SK-N-SH treated with all-trans-retinoic acid at 6 μM for 48 hours (cell line): ENCODE results near the gene CDK2.
A peak's percentile ranks its signal among the peaks of the same experiment; 100 is the strongest.

Experiments used
- ATAC-seq: fragments of 200-7000 bp; cut with Tn5 transposase; 3 replicates; pipeline ENCODE4 v1.9.1; 2020; ENCODE audit warnings: mild to moderate bottlenecking, moderate library complexity
- ARNTL ChIP-seq: fragments of 450-650 bp; formaldehyde crosslinking; IDR thresholded peaks from 2 replicates; pipeline ENCODE4 v1.5.0; 2020; ENCODE audit warnings: low read depth, mild to moderate bottlenecking, moderate library complexity, borderline replicate concordance
- BACH2 ChIP-seq: fragments of 250-450 bp; sonication (Bioruptor Pico); IDR thresholded peaks from 2 replicates; pipeline ENCODE4 v1.9.0; 2021; ENCODE audit warnings: mild to moderate bottlenecking, borderline replicate concordance
- CREB5 ChIP-seq: fragments of 250-450 bp; sonication (Bioruptor Pico); IDR thresholded peaks from 2 replicates; pipeline ENCODE4 v1.5.1; 2020; ENCODE audit warnings: low read depth, mild to moderate bottlenecking, moderate library complexity
- CSDC2 ChIP-seq: fragments of 250-450 bp; sonication (Bioruptor Pico); IDR thresholded peaks from 2 replicates; pipeline ENCODE4 v1.5.0; 2020; ENCODE audit warnings: mild to moderate bottlenecking, moderate library complexity
- CSRNP3 ChIP-seq: fragments of 250-450 bp; sonication (Bioruptor Pico); IDR thresholded peaks from 2 replicates; pipeline ENCODE4 v1.5.1; 2021; ENCODE audit warnings: mild to moderate bottlenecking, moderate library complexity
- GLIS3 ChIP-seq: fragments of 250-450 bp; sonication (Bioruptor Pico); IDR thresholded peaks from 2 replicates; pipeline ENCODE4 v1.5.0; 2020; ENCODE audit warnings: mild to moderate bottlenecking, moderate library complexity
- ISL1 ChIP-seq: fragments of 250-450 bp; sonication (Bioruptor Pico); IDR thresholded peaks from 2 replicates; pipeline ENCODE4 v2.1.2; 2022; ENCODE audit warnings: mild to moderate bottlenecking, moderate library complexity
- OSR1 ChIP-seq: fragments of 250-450 bp; sonication (Bioruptor Pico); IDR thresholded peaks from 2 replicates; pipeline ENCODE4 v1.8.0; 2022; ENCODE audit warnings: moderate library complexity, mild to moderate bottlenecking, inconsistent platforms
- PATZ1 ChIP-seq: fragments of 250-450 bp; sonication (Bioruptor Pico); IDR thresholded peaks from 2 replicates; pipeline ENCODE4 v1.8.0; 2020; ENCODE audit warnings: mild to moderate bottlenecking, moderate library complexity, borderline replicate concordance
- POU6F1 ChIP-seq: fragments of 250-450 bp; sonication (Bioruptor Pico); IDR thresholded peaks from 2 replicates; pipeline ENCODE4 v1.8.0; 2021; ENCODE audit warnings: low read depth, mild to moderate bottlenecking, moderate library complexity, borderline replicate concordance
- RARB ChIP-seq: fragments of 250-450 bp; sonication (Bioruptor Pico); IDR thresholded peaks from 2 replicates; pipeline ENCODE4 v1.8.0; 2021; ENCODE audit warnings: mild to moderate bottlenecking, moderate library complexity
- SNAI2 ChIP-seq: fragments of 250-450 bp; sonication (Bioruptor Pico); IDR thresholded peaks from 2 replicates; pipeline ENCODE4 v1.5.0; 2020; ENCODE audit warnings: mild to moderate bottlenecking, moderate library complexity
- TCF4 ChIP-seq: fragments of 250-450 bp; sonication (Bioruptor Pico); IDR thresholded peaks from 2 replicates; pipeline ENCODE4 v1.8.0; 2021; ENCODE audit warnings: mild to moderate bottlenecking, moderate library complexity, borderline replicate concordance
- TOX ChIP-seq: fragments of 250-450 bp; sonication (Bioruptor Pico); IDR thresholded peaks from 2 replicates; pipeline ENCODE4 v1.8.0; 2021; ENCODE audit warnings: mild to moderate bottlenecking, moderate library complexity, borderline replicate concordance
- ZC3H10 ChIP-seq: fragments of 250-450 bp; sonication (Bioruptor Pico); IDR thresholded peaks from 2 replicates; pipeline ENCODE4 v1.5.1; 2021; ENCODE audit warnings: mild to moderate bottlenecking, moderate library complexity
- ZFP30 ChIP-seq: fragments of 450-650 bp; formaldehyde crosslinking; IDR thresholded peaks from 2 replicates; pipeline ENCODE4 v1.5.0; 2022; ENCODE audit warnings: mild to moderate bottlenecking, moderate library complexity
- ZNF70 ChIP-seq: fragments of 450-650 bp; formaldehyde crosslinking; IDR thresholded peaks from 2 replicates; pipeline ENCODE4 v1.5.0; 2020; ENCODE audit warnings: mild to moderate bottlenecking, moderate library complexity
- ZNF8 ChIP-seq: fragments of 450-650 bp; formaldehyde crosslinking; IDR thresholded peaks from 2 replicates; pipeline ENCODE4 v1.5.0; 2020; ENCODE audit warnings: mild to moderate bottlenecking, moderate library complexity

CDK2 gene

GRCh38 chr12:55925371-55925770 lies 41.3 kb upstream of the CDK2 start:
- TF ChIP-seq TOX (no peak), OSR1 (no peak), ZFP30 (CRISPR knock-in tag) (no peak), CSRNP3 (CRISPR knock-in tag) (no peak), CSDC2 (CRISPR knock-in tag) (no peak), BACH2 (CRISPR knock-in tag) (no peak), ISL1 (no peak), GLIS3 (no peak), ARNTL (CRISPR knock-in tag) (no peak), ZNF70 (CRISPR knock-in tag) (no peak)
- no peak for ATAC-seq

GRCh38 chr12:55925870-55926737 lies 40.5 kb upstream of the CDK2 start:
- peak; percentile 2; the same call in 2 of the 3 replicates for ATAC-seq
- no peak for TF ChIP-seq ZNF8 (CRISPR knock-in tag)
- TF ChIP-seq POU6F1 (CRISPR knock-in tag) = no peak
- no peak for TF ChIP-seq GLIS3
- TF ChIP-seq RARB (CRISPR knock-in tag) = no peak
- no peak for TF ChIP-seq ISL1
- TF ChIP-seq ZNF70 (CRISPR knock-in tag) = no peak
- no peak for TF ChIP-seq BACH2 (CRISPR knock-in tag)
- TF ChIP-seq ZC3H10 (CRISPR knock-in tag) = no peak
- no peak for TF ChIP-seq CREB5 (CRISPR knock-in tag)
- TF ChIP-seq OSR1 = no peak
- TF ChIP-seq SNAI2 (CRISPR knock-in tag) = no peak

GRCh38 chr12:55926738-55927587 lies 39.7 kb upstream of the CDK2 start:
- TF ChIP-seq POU6F1 (CRISPR knock-in tag) (0 out of 2 replicates have a peak, but pooled peaks have one; percentile 21), CREB5 (CRISPR knock-in tag) (no peak)
- ATAC-seq = peak; percentile 79

GRCh38 chr12:55927588-55928502 lies 38.8 kb upstream of the CDK2 start, which contains the start of gene PYM1:
TSS of gene PYM1 (minus strand) at chr12:55927894. CDS start at chr12:55927761, 133 bp downstream.
- peak; percentile 64 for ATAC-seq
- no peak for TF ChIP-seq RARB (CRISPR knock-in tag)
- TF ChIP-seq ZC3H10 (CRISPR knock-in tag) = no peak
- no peak for TF ChIP-seq POU6F1 (CRISPR knock-in tag)
- no peak for TF ChIP-seq PATZ1
- no peak for TF ChIP-seq SNAI2 (CRISPR knock-in tag)
- TF ChIP-seq OSR1 = no peak
- no peak for TF ChIP-seq GLIS3
- no peak for TF ChIP-seq TCF4 (CRISPR knock-in tag)
- TF ChIP-seq TOX = no peak
